DND-41 (cell line): ENCODE data around the gene L3MBTL4.

Experiments
- EZH2 ChIP-seq: IDR thresholded peaks from 3 replicates; pipeline ENCODE4 v1.6.1; 2012; ENCODE audit warnings: borderline replicate concordance, low read depth, mild to moderate bottlenecking, moderate library complexity, low read length, inconsistent platforms; ENCODE audit not compliant: severe bottlenecking
- TF ChIP-seq, protein P1 (sequence below): IDR thresholded peaks from 2 replicates; pipeline ENCODE4 v1.5.1; 2012; ENCODE audit warnings: borderline replicate concordance, low read length, moderate library complexity, mild to moderate bottlenecking; ENCODE audit not compliant: poor library complexity, severe bottlenecking; ENCODE audit errors: extremely low read depth

DNA sequence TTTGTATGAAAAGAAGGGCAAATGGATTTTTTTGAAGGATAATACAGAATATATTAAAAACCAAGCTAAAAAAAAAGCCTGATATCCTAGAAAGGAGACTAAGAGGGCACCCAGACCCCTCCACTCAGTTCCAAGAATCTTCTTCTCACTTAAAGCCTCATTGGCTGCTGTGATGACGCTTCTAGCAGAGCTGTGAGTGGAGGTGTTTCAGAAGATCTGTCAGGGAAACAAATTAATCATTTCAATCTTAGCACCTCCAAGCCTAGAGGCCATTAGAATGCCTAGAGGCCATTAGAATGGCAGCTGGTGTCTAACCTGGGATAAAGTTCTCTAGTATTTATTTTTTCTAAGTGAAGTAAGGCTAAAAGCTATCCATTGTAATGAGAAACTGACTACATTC is 355.2 kb downstream of the L3MBTL4 start:
- TF ChIP-seq, protein P1, sequence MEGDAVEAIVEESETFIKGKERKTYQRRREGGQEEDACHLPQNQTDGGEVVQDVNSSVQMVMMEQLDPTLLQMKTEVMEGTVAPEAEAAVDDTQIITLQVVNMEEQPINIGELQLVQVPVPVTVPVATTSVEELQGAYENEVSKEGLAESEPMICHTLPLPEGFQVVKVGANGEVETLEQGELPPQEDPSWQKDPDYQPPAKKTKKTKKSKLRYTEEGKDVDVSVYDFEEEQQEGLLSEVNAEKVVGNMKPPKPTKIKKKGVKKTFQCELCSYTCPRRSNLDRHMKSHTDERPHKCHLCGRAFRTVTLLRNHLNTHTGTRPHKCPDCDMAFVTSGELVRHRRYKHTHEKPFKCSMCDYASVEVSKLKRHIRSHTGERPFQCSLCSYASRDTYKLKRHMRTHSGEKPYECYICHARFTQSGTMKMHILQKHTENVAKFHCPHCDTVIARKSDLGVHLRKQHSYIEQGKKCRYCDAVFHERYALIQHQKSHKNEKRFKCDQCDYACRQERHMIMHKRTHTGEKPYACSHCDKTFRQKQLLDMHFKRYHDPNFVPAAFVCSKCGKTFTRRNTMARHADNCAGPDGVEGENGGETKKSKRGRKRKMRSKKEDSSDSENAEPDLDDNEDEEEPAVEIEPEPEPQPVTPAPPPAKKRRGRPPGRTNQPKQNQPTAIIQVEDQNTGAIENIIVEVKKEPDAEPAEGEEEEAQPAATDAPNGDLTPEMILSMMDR: no peak
- no peak for TF ChIP-seq EZH2
